ENCODE data around the gene VPS51. TPM values are rescaled to one million over a fixed set of nuclear protein-coding genes. Genes with fewer than 3 reads are reported as not detected.

Gene VPS51
- total and polyA plus RNA-seq, 10 of the 15 experiments (the other 5 are each of a cell fraction or from before 2014, with no cell fraction given): 1.5 to 279 (median 53.2) TPM

DNA sequence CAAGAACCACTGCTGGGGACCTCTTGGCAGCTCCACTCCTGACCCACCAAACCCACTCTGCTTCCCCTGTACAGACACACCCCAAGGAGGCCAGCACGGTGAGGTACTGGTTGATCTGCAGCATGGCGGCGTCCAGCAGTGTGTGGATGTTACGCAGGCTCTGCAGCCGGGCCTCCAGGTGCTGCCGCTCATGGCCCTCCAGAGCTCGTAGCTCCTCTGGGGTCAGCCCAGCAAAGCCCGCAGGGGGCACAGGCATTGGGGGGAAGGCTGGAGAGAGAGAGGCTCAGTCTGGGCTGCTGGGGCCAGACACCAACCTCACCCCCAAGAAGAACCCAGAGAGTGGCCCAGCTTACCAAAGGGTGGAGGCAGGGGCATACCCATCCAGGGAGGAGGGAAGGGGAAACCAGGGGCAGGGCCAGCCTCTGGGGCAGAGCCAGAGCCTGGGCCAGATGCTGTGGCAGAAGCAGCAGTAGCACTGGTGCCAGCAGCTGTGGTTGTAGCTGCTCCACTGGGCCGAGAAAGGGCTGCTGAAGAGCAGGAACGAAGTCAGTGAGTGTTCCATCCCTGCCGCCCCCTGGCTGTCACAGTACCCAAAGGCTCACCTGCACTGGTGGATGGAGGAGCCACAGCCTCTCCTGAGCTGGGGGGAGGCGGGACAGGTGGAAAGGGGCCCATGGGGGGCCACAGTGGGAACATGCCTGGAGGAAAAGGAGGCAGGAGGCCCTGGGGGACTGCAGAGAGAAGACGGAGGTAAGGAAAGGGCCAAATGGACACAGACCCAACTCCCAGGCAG, 33.8 kb downstream of the VPS51 start:
- intact Hi-C loops (cut with micrococcal nuclease; ENCODE audit: unreplicated experiment): loop anchor here (5.0 to 10.0 kb wide), 2 partner anchors 52 to 125 kb away; partner anchors contain the start of gene CAPN1
- no peak for ATAC-seq
- Histone ChIP-seq H3K9me3 (replicated peaks; ENCODE audit: control insufficient read depth, insufficient read depth, low read length) (no peaks in the 10 kb centered on the region), H3K4me3 (no peak overlapping the region), H3K9ac (ENCODE audit: control insufficient read depth, insufficient read depth, low read length) (no peak overlapping the region), H3K4me1 (ENCODE audit: control insufficient read depth, insufficient read depth, low read length) (peaks cover 18% of the 10 kb centered on the region), H3K27me3 (replicated peaks in 1 of 2; ENCODE audit: control insufficient read depth in 2 of 2, insufficient read depth in 2 of 2, low read length in 1 of 2) (no peaks in the 10 kb centered on the region), H3K36me3 (ENCODE audit: control insufficient read depth in 2 of 2, insufficient read depth in 2 of 2, low read length in 1 of 2) (peaks cover 29 to 42% of the 10 kb centered on the region in 2 experiments), H2AFZ (ENCODE audit: control insufficient read depth, low read depth, low read length) (no peak overlapping the region), H3K27ac (ENCODE audit: control insufficient read depth, insufficient read depth) (no peak overlapping the region), H3K4me2 (ENCODE audit: control insufficient read depth, insufficient read depth) (no peak overlapping the region), H4K20me1 (ENCODE audit: control insufficient read depth, insufficient read depth) (0 out of 2 replicates have a peak, but pooled peaks cover 4% of the 10 kb centered on the region), H3K79me2 (ENCODE audit: control insufficient read depth, insufficient read depth, low read length) (peaks cover 38% of the 10 kb centered on the region)
- ChIA-PET POLR2A (interaction anchor here (1.2 to 1.4 kb wide), 2 partner anchors 8 to 9 kb away, joined by 3 to 6 read pairs; partner anchors contain the start of genes FAU and MRPL49), CTCF (interaction anchor here (2.2 to 6.7 kb wide), 2 partner anchors 9 to 12 kb away, joined by 12 to 40 read pairs; partner anchors contain the start of genes FAU, MRPL49 and ZNHIT2), SMC1A (ENCODE audit: uncharacterized antibody, unreplicated experiment) (no interaction called here), RAD21 (ENCODE audit: unreplicated experiment) (interaction anchor here (1.7 to 2.4 kb wide), 2 partner anchors 8 to 12 kb away, joined by 5 to 9 read pairs; partner anchors contain the start of genes FAU, MRPL49 and ZNHIT2)
- no peak for FAIRE-seq
- no peak for DNase-seq (ENCODE audit: low read depth, low spot score)
- WGBS (ENCODE audit: insufficient coverage, insufficient replicate concordance, low lambda C conversion rate, missing lambda C conversion rate): 75% methylated on average over 13 of the region's 13 CpGs
- no TSS peak for BruUV-seq (replicated peaks)
- in situ Hi-C loops (cut with MboI): no loop called here
- TF ChIP-seq ZNF274 (IDR thresholded peaks at IDR 0.05; ENCODE audit: insufficient read depth, insufficient read length) (no peak), LARP7 (IDR thresholded peaks at IDR 0.05) (no peak), POLR2AphosphoS2 (IDR thresholded peaks at IDR 0.05; ENCODE audit: low read depth, low read length) (0 out of 2 replicates have a peak, but pooled peaks have one; percentile 29), GATAD2B (conservative IDR thresholded peaks at IDR 0.05; ENCODE audit: low read depth) (no peak), POLR2AphosphoS5 (IDR thresholded peaks at IDR 0.05; ENCODE audit: low read length) (0 out of 2 replicates have a peak, but pooled peaks have one; percentile 35), STAT1 (conservative IDR thresholded peaks at IDR 0.05) (no peak), POLR2A (IDR thresholded peaks at IDR 0.05; ENCODE audit: low read depth, low read length) (peak; percentile 59), STAT3 (IDR thresholded peaks at IDR 0.05; ENCODE audit: low read depth, low read length) (no peak), ZNF24 (IDR thresholded peaks at IDR 0.05) (no peak)
- TF ChIP-seq, protein P1, sequence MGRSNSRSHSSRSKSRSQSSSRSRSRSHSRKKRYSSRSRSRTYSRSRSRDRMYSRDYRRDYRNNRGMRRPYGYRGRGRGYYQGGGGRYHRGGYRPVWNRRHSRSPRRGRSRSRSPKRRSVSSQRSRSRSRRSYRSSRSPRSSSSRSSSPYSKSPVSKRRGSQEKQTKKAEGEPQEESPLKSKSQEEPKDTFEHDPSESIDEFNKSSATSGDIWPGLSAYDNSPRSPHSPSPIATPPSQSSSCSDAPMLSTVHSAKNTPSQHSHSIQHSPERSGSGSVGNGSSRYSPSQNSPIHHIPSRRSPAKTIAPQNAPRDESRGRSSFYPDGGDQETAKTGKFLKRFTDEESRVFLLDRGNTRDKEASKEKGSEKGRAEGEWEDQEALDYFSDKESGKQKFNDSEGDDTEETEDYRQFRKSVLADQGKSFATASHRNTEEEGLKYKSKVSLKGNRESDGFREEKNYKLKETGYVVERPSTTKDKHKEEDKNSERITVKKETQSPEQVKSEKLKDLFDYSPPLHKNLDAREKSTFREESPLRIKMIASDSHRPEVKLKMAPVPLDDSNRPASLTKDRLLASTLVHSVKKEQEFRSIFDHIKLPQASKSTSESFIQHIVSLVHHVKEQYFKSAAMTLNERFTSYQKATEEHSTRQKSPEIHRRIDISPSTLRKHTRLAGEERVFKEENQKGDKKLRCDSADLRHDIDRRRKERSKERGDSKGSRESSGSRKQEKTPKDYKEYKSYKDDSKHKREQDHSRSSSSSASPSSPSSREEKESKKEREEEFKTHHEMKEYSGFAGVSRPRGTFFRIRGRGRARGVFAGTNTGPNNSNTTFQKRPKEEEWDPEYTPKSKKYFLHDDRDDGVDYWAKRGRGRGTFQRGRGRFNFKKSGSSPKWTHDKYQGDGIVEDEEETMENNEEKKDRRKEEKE (IDR thresholded peaks at IDR 0.05): no peak
- TF ChIP-seq, protein P2, sequence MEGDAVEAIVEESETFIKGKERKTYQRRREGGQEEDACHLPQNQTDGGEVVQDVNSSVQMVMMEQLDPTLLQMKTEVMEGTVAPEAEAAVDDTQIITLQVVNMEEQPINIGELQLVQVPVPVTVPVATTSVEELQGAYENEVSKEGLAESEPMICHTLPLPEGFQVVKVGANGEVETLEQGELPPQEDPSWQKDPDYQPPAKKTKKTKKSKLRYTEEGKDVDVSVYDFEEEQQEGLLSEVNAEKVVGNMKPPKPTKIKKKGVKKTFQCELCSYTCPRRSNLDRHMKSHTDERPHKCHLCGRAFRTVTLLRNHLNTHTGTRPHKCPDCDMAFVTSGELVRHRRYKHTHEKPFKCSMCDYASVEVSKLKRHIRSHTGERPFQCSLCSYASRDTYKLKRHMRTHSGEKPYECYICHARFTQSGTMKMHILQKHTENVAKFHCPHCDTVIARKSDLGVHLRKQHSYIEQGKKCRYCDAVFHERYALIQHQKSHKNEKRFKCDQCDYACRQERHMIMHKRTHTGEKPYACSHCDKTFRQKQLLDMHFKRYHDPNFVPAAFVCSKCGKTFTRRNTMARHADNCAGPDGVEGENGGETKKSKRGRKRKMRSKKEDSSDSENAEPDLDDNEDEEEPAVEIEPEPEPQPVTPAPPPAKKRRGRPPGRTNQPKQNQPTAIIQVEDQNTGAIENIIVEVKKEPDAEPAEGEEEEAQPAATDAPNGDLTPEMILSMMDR (IDR thresholded peaks at IDR 0.05 in 2 of 3, conservative IDR thresholded peaks at IDR 0.05 in 1 of 3; ENCODE audit: control insufficient read depth in 2 of 3, extremely low read depth in 1 of 3, insufficient read depth in 1 of 3, low read depth in 3 of 3, low read length in 3 of 3): 0 out of 6 replicates have a peak, but pooled peaks of 2 of the 3 experiments have one; percentile 0 to 18
- TF ChIP-seq, protein P3, sequence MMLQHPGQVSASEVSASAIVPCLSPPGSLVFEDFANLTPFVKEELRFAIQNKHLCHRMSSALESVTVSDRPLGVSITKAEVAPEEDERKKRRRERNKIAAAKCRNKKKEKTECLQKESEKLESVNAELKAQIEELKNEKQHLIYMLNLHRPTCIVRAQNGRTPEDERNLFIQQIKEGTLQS (IDR thresholded peaks at IDR 0.05; ENCODE audit: borderline replicate concordance, extremely low read depth, low read depth, low read length): no peak
- TF ChIP-seq, protein P4, sequence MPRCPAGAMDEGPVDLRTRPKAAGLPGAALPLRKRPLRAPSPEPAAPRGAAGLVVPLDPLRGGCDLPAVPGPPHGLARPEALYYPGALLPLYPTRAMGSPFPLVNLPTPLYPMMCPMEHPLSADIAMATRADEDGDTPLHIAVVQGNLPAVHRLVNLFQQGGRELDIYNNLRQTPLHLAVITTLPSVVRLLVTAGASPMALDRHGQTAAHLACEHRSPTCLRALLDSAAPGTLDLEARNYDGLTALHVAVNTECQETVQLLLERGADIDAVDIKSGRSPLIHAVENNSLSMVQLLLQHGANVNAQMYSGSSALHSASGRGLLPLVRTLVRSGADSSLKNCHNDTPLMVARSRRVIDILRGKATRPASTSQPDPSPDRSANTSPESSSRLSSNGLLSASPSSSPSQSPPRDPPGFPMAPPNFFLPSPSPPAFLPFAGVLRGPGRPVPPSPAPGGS (IDR thresholded peaks at IDR 0.05; ENCODE audit: borderline replicate concordance, insufficient read depth, low read depth, low read length, poor library complexity, severe bottlenecking): no peak

All from GM12878 (cell line).